Right ventricle myocardium superior (tissue), 1 donor: ENCODE results near the gene PTPRA. TPM values are rescaled to one million over a fixed set of nuclear protein-coding genes. Genes with fewer than 3 reads are reported as not detected.
"Not testable (repeated sequence)": the region's sequence is repeated elsewhere in the genome, so short reads cannot be mapped to it uniquely, and the experiment has no call there.

Experiments
- ATAC-seq: fragments of 200-7000 bp; cut with Tn5 transposase; one replicate; pipeline ENCODE4 v1.9.1; 2020; ENCODE audit warnings: mild to moderate bottlenecking; ENCODE audit not compliant: poor library complexity
- DNase-seq: peaks from one replicate; pipeline ENCODE4 v3.0.0-alpha.2; 2020
- intact Hi-C: fragments of 100-400 bp; cut with DNase I; formaldehyde crosslinking; loops from one replicate; pipeline ENCODE4 v1.11.2; 2022
- total RNA-seq: library from RNA; stranded (reverse); fragmentation: NEBNext Ultra II Directional; extraction: Animal tissue kit (Norgen Biotek cat#: 25700); gene quantifications from one replicate; pipeline ENCODE4 v1.2.1, GENCODE V29; 2021
- donor health status: DM: no; HTN: yes; CAD: no; lungs with severe emphysema.

PTPRA gene
- total RNA-seq, 1 donor from 2014 or later = 24.2 TPM

- intact Hi-C loops = no loop called here
- ATAC-seq (no peak), DNase-seq (no peak)
These were observed 7.4 kb downstream of the PTPRA start for GRCh38 chr20:2880650-2881049.

GRCh38 chr20:2883726-2884637 is 10.7 kb downstream of the PTPRA start:
- intact Hi-C loops = no loop called here
- no peak for ATAC-seq
- no peak for DNase-seq

- intact Hi-C loops = no loop called here
- ATAC-seq (no peak), DNase-seq (no peak)
These were observed 14.4 kb downstream of the PTPRA start for GRCh38 chr20:2887715-2888114.

GRCh38 chr20:2888224-2888955 is 15.1 kb downstream of the PTPRA start:
- DNase-seq (no peak), ATAC-seq (no peak)
- intact Hi-C loops = no loop called here

- DNase-seq = no peak
- ATAC-seq = no peak
- intact Hi-C loops = no loop called here
These were observed 15.9 kb downstream of the PTPRA start for GRCh38 chr20:2889209-2889608.

GRCh38 chr20:2889797-2890196 is 16.5 kb downstream of the PTPRA start:
- ATAC-seq = no peak
- intact Hi-C loops = no loop called here

GRCh38 chr20:2890742-2891141 is 17.5 kb downstream of the PTPRA start:
- DNase-seq = no peak
- ATAC-seq = no peak

More at GRCh38 chr20:2889797-2890196, 16.5 kb downstream of the PTPRA start:
- DNase-seq = no peak

GRCh38 chr20:2891343-2891742 is 18.1 kb downstream of the PTPRA start:
- DNase-seq (no peak), ATAC-seq (no peak)
- intact Hi-C loops = no loop called here

More at GRCh38 chr20:2890742-2891141, 17.5 kb downstream of the PTPRA start:
- intact Hi-C loops = no loop called here

GRCh38 chr20:2892376-2892775 is 19.1 kb downstream of the PTPRA start:
- ATAC-seq (no peak), DNase-seq (no peak)
- intact Hi-C loops = no loop called here

- no peak for ATAC-seq
- intact Hi-C loops = no loop called here
- DNase-seq = no peak
These were observed 20.9 kb downstream of the PTPRA start for GRCh38 chr20:2894221-2894620.

- DNase-seq, ATAC-seq, intact Hi-C loops: not testable (repeated sequence)
These were observed 21.9 kb downstream of the PTPRA start for GRCh38 chr20:2895154-2895553.

- DNase-seq = no peak
- no peak for ATAC-seq
- intact Hi-C loops = no loop called here
These were observed 26.0 kb downstream of the PTPRA start for GRCh38 chr20:2899243-2899642.

GRCh38 chr20:2900845-2901592 is 27.7 kb downstream of the PTPRA start:
- DNase-seq (no peak), ATAC-seq (peak; percentile 46)
- intact Hi-C loops = no loop called here

GRCh38 chr20:2902291-2902690 is 29.0 kb downstream of the PTPRA start:
- intact Hi-C loops = no loop called here
- ATAC-seq = no peak
- no peak for DNase-seq

GRCh38 chr20:2902818-2903217 is 29.5 kb downstream of the PTPRA start:
- intact Hi-C loops = no loop called here
- DNase-seq (no peak), ATAC-seq (no peak)

GRCh38 chr20:2903686-2904085 is 30.4 kb downstream of the PTPRA start:
- intact Hi-C loops = no loop called here
- DNase-seq (no peak), ATAC-seq (no peak)

- intact Hi-C loops = no loop called here
- ATAC-seq (no peak), DNase-seq (no peak)
These were observed 34.2 kb downstream of the PTPRA start for GRCh38 chr20:2907519-2907918.

GRCh38 chr20:2909953-2910352 is 36.7 kb downstream of the PTPRA start:
- no peak for DNase-seq
- intact Hi-C loops = no loop called here
- no peak for ATAC-seq

GRCh38 chr20:2911200-2911599 is 37.9 kb downstream of the PTPRA start:
- intact Hi-C loops = no loop called here
- no peak for ATAC-seq
- DNase-seq = no peak
